GM18909 (cell line): ENCODE data around the gene SECISBP2L.
"Not testable (repeated sequence)": the region's sequence is repeated elsewhere in the genome, so short reads cannot be mapped to it uniquely, and the experiment has no call there.

Experiments
- ATAC-seq: cut with Tn5 transposase; IDR thresholded peaks from one replicate; pipeline ENCODE4 v1.9.1; 2021; ENCODE audit warnings: mild to moderate bottlenecking; ENCODE audit not compliant: unreplicated experiment, poor library complexity

Gene SECISBP2L

GRCh38 chr15:49046220-49047102 lies at the start of gene SECISBP2L:
Gene SECISBP2L (minus strand): TSS chr15:49046446. CDS start chr15:49046299, 147 bp downstream.
- peak; percentile 97 for ATAC-seq

GRCh38 chr15:49094923-49095322 lies 48.7 kb upstream of the SECISBP2L start:
- ATAC-seq: no peak

GRCh38 chr15:49093252-49094105 lies 47.2 kb upstream of the SECISBP2L start:
- ATAC-seq: no peak

GRCh38 chr15:49088996-49089395 lies 42.8 kb upstream of the SECISBP2L start:
- ATAC-seq: no peak

GRCh38 chr15:49085696-49086459 lies 39.6 kb upstream of the SECISBP2L start:
- no peak for ATAC-seq

- no peak for ATAC-seq
These were observed 38.0 kb upstream of the SECISBP2L start for GRCh38 chr15:49084285-49084570.

GRCh38 chr15:49083401-49084284 lies 37.4 kb upstream of the SECISBP2L start:
- no peak for ATAC-seq

GRCh38 chr15:49082960-49083359 lies 36.7 kb upstream of the SECISBP2L start:
- ATAC-seq: no peak

GRCh38 chr15:49079340-49080039 lies 33.2 kb upstream of the SECISBP2L start:
- no peak for ATAC-seq

GRCh38 chr15:49075881-49076280 lies 29.6 kb upstream of the SECISBP2L start:
- ATAC-seq: no peak

- ATAC-seq: not testable (repeated sequence)
These were observed 28.5 kb upstream of the SECISBP2L start for GRCh38 chr15:49074589-49075287.

GRCh38 chr15:49066372-49066771 lies 20.1 kb upstream of the SECISBP2L start:
- no peak for ATAC-seq

- no peak for ATAC-seq
These were observed 18.6 kb upstream of the SECISBP2L start for GRCh38 chr15:49064884-49065283.

- ATAC-seq: no peak
These were observed 18.0 kb upstream of the SECISBP2L start for GRCh38 chr15:49064281-49064653.

- ATAC-seq: no peak
These were observed 17.4 kb upstream of the SECISBP2L start for GRCh38 chr15:49063402-49064280.

- no peak for ATAC-seq
These were observed 16.7 kb upstream of the SECISBP2L start for GRCh38 chr15:49062900-49063299.

- no peak for ATAC-seq
These were observed 14.7 kb upstream of the SECISBP2L start for GRCh38 chr15:49060710-49061495.
